Endometrial microvascular endothelial cells (primary cell): ENCODE measurements around the gene OR3A1. TPM values are rescaled to one million over a fixed set of nuclear protein-coding genes. Genes with fewer than 3 reads are reported as not detected.
"Not testable (repeated sequence)": the region's sequence is repeated elsewhere in the genome, so short reads cannot be mapped to it uniquely, and the experiment has no call there.

Source experiments
- in situ Hi-C: cut with HindIII; loops from 2 replicates; pipeline ENCODE4 v1.10.0; 2017; ENCODE audit warnings: low sequenced_read_pairs, low pct_unique_long_range_greater_than_20kb; ENCODE audit errors: inconsistent ontology term
- total RNA-seq: library from RNA; depleted of rRNA; stranded (reverse); fragments of >200 nt; gene quantifications from one replicate; pipeline ENCODE4 v1.2.3, GENCODE V29; 2015; ENCODE audit errors: inconsistent ontology term

The OR3A1 gene
- not detected for total RNA-seq

- in situ Hi-C loops: no loop called here
These were observed at the start of gene OR3A1 for GRCh38 chr17:3298260-3298659. Gene OR3A1 (minus strand): TSS chr17:3298360. CDS start chr17:3292582, 5,778 bp downstream.

GRCh38 chr17:3342782-3343181 lies 44.6 kb upstream of the OR3A1 start:
- in situ Hi-C loops: not testable (repeated sequence)

- in situ Hi-C loops: no loop called here
These were observed 37.7 kb upstream of the OR3A1 start for GRCh38 chr17:3335876-3336275.

GRCh38 chr17:3318336-3318735 lies 20.2 kb upstream of the OR3A1 start:
- in situ Hi-C loops: no loop called here

- in situ Hi-C loops: no loop called here
These were observed 18.7 kb upstream of the OR3A1 start for GRCh38 chr17:3316836-3317235.

GRCh38 chr17:3308603-3309002 lies 10.4 kb upstream of the OR3A1 start:
- in situ Hi-C loops: no loop called here

GRCh38 chr17:3295632-3296031 lies 2.5 kb downstream of the OR3A1 start:
- in situ Hi-C loops: no loop called here

- in situ Hi-C loops: not testable (repeated sequence)
These were observed 4.6 kb downstream of the OR3A1 start for GRCh38 chr17:3293548-3293947.

GRCh38 chr17:3282901-3283300 lies 15.3 kb downstream of the OR3A1 start:
- in situ Hi-C loops: no loop called here

GRCh38 chr17:3276126-3276525 lies 22.0 kb downstream of the OR3A1 start:
- in situ Hi-C loops: no loop called here

GRCh38 chr17:3271072-3271848 lies 26.9 kb downstream of the OR3A1 start:
- in situ Hi-C loops: no loop called here

GRCh38 chr17:3260600-3260999 lies 37.6 kb downstream of the OR3A1 start:
- in situ Hi-C loops: no loop called here

- in situ Hi-C loops: no loop called here
These were observed 38.0 kb downstream of the OR3A1 start for GRCh38 chr17:3260163-3260562.

GRCh38 chr17:3256575-3256974 lies 41.6 kb downstream of the OR3A1 start:
- in situ Hi-C loops: no loop called here

- in situ Hi-C loops: not testable (repeated sequence)
These were observed 49.1 kb downstream of the OR3A1 start for GRCh38 chr17:3249013-3249412.

- in situ Hi-C loops: not testable (repeated sequence)
These were observed 53.3 kb downstream of the OR3A1 start for GRCh38 chr17:3244841-3245240.

GRCh38 chr17:3241044-3241443 lies 57.1 kb downstream of the OR3A1 start:
- in situ Hi-C loops: not testable (repeated sequence)
